Medulla oblongata (tissue), 1 donor: ENCODE measurements around the gene ZSWIM6.

Experiments used
- DNase-seq: peaks from one replicate; pipeline ENCODE4 v3.0.0-alpha.2; 2015; ENCODE audit errors: extremely low spot score

Gene ZSWIM6

DNA sequence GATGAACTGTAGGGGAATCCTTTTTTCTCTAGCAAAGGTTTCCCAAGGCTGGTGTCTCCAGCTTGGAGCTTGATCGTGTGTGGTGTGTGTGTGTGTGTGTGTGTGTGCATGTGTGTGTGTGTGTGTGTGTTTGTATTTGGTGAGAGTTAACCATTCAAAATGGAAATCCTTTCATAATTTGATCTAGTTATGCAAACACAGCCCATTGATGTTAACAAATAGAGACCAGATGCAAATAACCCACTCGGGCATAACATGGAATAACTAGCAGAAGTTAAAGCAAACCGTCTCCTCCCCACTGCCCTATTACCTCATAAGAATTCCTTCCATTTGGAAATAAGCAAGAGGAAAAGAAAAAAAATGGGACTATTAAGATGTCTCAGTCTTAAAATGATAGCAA, 24.9 kb upstream of the ZSWIM6 start:
- no peak for DNase-seq

GRCh38 chr5:61307611-61308010, 24.4 kb upstream of the ZSWIM6 start:
- DNase-seq, result no peak

DNA sequence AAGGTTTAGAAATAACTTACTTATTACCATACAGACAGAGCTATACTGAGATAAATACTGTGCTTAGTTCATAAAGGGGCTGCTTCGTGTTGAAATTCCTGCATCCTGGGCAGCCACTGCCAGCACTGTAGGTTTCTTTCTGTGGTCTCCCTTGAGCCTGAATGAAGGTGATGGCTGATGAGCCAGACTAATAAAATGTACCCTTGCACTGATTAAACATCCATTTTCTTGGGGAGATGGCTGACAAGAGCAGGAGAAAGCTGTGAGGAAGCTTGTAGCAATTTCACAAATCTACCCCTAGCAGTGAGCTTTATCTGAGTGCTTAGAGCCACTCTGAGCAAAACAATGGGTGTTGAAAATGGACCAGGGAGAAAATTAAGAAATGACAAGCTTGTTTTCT, 23.3 kb upstream of the ZSWIM6 start:
- DNase-seq, result no peak

GRCh38 chr5:61309115-61309514, 22.9 kb upstream of the ZSWIM6 start:
- DNase-seq, result no peak

DNA sequence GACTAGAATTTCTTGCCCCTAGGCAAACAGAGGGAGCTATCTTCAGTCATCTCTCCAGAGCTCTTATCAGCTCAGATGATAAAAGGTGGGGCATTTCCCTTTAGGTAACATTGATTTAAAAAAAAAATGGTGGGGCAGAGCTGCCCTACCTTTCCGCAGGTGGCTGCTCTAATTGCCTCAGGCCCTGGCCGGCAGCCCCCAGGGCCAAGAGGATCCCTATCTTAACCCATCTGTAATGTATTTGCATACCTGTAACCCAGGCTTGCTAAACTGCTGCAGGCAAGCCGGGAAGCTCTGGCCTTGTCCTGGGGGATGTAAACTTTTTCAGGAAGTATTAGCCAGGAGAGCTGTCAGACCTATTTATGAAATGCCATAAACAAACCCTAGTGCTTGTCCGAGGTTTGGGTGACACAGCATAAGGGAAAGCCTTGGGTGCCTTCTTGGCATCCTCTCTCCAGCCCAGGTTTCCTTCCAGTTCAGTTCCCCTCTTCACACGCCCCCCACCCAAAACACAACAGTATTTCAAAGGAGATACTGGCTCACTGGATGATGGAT, 20.9 kb upstream of the ZSWIM6 start:
- no peak for DNase-seq

DNA sequence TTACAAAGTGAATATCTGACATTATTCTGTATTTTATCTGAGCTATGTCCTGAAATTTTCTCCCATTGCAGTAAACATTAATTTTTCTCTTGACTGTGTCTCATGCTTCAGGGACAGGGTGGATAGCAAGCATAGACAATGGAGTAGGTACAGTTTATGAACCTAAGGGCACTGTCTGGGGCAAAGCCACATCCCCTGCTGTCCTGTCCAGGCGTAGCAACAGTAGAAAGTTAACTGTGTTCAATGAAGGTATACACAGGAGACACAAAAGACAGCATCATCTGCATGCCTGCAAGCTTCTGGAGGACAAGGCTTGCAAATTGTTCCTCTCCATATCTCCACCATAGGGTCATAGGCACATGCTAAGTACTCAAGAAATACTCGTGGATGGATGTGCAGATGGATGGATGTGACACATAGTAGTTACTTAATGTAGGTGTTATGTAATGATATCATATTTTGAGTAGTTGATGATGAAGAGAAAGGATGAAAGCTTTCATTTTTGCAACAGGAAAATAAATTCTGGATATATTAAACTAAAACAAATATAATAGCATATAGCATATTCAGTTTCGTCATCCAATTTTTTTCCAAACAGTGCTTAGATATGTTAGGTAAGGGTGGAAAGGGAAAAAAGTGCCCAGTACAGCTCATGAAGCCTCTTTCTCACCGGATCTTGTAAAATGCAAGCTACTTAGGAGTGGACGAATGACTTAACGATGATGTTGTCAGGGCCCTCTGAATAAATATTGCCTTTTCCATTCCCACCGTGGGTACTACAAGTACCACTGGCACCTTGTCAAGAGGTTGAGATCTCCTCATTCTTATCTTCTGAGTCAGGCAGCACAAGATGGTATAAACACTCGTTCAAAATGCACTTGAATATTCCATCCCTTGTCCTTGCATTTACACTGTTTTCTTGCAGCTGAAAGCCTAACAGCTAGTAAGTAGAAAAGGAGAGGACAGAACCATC, 19.9 kb upstream of the ZSWIM6 start:
- DNase-seq, result no peak

- DNase-seq, result no peak
Observed at GRCh38 chr5:61313960-61314681, 17.9 kb upstream of the ZSWIM6 start.

DNA sequence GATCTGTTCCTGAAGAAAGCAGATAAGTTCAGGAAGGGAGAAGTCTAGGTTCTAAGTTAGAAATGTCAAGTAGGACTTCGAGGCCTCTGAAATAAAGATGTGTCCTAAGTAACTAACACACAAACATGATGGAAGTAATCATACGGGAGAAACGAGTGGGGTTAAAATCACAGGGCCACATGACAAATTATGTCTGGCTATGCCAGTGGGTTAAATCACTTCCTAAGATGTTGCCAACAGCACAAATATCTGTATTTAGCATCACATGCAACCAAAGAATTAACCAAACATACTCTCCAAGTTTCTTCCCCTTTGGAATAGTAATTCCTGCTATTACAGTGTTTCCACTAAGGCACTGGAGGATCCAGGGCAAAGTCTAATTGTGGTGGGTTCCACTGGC, 13.7 kb upstream of the ZSWIM6 start:
- no peak for DNase-seq

GRCh38 chr5:61319388-61320146, 12.5 kb upstream of the ZSWIM6 start:
- DNase-seq, result peak; percentile 68

- peak; percentile 48 for DNase-seq
Observed at GRCh38 chr5:61320860-61321259, 11.2 kb upstream of the ZSWIM6 start.

- no peak for DNase-seq
Observed at GRCh38 chr5:61321669-61322068, 10.4 kb upstream of the ZSWIM6 start.

DNA sequence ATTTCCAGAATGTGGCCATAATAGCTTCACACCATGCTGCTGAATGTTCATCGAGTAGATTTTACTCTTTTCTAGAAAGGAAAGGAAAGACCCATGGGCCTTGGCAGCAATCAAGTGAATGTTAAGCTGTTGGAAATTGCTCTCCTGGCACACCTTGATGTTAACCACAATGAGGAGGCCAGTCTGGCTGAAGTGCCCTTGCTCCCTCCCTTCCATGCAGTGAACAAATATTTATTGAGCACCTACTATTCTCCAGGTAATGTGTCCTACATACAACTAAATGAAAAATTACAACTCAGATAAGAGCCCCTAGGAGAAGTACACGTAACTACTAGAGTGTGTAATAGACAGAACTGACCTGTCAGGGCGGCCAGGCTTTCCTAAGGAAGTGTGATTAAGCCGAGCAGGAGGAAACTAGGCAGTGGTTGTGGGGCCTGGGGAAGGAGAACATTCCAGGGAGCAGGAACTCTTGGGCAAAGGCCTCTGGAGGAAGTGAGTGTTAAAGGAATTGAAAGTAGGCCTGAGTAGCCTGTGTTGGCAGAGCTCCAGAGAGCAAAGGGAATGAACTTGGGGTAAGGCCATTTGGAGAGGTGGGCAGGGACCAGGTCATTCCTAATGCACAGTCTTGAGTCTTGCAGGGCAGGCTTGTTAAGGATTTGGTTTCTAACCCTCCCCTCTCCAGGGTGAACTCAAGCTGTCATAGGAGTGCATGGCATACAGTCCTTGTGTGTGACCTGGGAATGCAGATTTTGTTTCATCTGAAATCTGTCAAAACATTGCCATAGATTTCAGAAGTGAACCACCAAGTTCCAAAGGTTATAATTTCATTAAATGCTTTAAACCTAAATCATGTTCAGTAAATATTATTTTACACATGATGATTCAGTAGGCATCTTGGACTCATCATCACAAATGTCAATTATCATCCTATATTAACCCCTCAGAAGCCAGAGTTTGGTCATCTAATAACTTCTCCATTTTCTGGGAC, 9.0 kb upstream of the ZSWIM6 start:
- peak; percentile 54 for DNase-seq

GRCh38 chr5:61327760-61328753, 4.0 kb upstream of the ZSWIM6 start:
- DNase-seq, result no peak

- DNase-seq, result no peak
Observed at GRCh38 chr5:61328791-61329549, 3.1 kb upstream of the ZSWIM6 start.

GRCh38 chr5:61329550-61330128, 2.4 kb upstream of the ZSWIM6 start:
- no peak for DNase-seq

- peak; percentile 56 for DNase-seq
Observed at GRCh38 chr5:61330341-61330844, 1.7 kb upstream of the ZSWIM6 start.

DNA sequence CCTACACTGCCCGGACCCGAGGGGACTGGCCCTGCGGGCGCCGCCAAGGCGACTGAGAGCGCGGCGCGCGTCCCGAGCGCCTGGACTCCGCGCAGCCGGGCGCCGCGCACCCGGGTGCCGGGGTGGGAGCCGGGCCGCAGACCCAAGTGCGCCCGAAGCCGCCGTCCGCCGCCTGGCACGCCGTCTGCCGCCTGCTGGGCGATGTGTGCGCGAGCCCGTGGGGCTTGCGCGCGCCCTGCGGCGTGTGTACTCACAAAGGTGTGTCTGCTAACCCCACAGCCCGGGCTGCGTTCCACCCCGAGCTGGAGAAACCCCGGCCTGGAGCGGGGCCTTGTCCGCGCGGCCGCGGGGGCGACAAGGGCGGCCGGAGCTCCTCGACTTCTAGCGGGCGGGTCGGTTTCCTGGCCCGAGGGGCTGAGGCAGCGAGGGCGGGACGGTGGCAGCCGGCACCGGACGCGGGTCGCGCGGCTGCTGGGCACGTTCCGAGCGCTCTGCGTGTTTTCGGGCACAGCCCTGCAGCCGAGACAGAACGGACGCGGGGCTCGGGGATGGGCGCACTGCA, 1.1 kb upstream of the ZSWIM6 start:
- peak; percentile 76 for DNase-seq

- no peak for DNase-seq
Observed at GRCh38 chr5:61332358-61332749, 296 bp downstream of the ZSWIM6 start.
